ENCODE data around the gene PODXL2.
"Not testable (repeated sequence)": the region's sequence is repeated elsewhere in the genome, so short reads cannot be mapped to it uniquely, and the experiment has no call there.

The PODXL2 gene

GRCh38 chr3:127691489-127691888 is 62.5 kb downstream of the PODXL2 start:
- DNase-seq (ENCODE audit: low spot score), result no peak

- DNase-seq (ENCODE audit: low spot score), result no peak
Measured at GRCh38 chr3:127691974-127692373, 63.0 kb downstream of the PODXL2 start.

- no peak for DNase-seq (ENCODE audit: low spot score)
Measured at GRCh38 chr3:127692501-127693335, 63.7 kb downstream of the PODXL2 start.

- DNase-seq (ENCODE audit: low spot score), result no peak
Measured at GRCh38 chr3:127693336-127693843, 64.4 kb downstream of the PODXL2 start.

DNA sequence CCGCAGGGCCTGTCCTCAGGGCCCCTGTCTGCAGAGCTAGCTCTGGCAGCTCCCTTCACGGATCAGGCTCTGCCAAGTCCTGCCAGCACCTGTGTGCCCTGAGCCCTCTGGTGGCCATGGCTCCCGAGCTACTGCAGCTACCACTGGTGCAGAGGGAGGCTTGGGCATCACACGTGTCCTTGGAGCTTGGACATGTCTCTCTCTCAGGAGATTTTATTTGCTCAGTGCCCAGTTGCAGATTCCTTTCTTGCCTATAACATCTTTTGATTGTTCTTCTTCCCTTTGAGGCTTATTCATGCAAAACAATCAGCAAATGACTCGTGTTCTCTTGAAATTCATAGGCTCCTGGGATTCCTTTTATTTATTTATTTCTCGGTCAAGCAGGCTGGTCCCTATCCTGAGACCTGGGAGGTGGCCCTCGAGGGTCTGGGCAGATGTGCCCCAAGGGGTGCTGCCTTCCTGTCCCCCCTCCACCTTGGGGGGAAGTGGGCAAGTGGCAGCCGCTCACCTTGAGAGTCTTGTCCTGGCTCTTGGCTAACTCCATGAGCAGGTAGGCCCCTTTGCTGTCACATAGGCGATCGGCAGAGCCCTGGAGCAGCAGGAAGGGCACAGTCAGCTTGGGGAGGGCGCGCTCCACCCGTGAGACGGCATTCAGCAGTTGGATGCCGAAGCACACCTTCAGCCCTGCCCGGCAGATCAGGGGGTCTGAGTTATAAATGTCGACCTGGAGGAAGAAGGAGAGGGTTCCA is 65.7 kb downstream of the PODXL2 start:
- peak; percentile 47 for DNase-seq (ENCODE audit: low spot score)

DNA sequence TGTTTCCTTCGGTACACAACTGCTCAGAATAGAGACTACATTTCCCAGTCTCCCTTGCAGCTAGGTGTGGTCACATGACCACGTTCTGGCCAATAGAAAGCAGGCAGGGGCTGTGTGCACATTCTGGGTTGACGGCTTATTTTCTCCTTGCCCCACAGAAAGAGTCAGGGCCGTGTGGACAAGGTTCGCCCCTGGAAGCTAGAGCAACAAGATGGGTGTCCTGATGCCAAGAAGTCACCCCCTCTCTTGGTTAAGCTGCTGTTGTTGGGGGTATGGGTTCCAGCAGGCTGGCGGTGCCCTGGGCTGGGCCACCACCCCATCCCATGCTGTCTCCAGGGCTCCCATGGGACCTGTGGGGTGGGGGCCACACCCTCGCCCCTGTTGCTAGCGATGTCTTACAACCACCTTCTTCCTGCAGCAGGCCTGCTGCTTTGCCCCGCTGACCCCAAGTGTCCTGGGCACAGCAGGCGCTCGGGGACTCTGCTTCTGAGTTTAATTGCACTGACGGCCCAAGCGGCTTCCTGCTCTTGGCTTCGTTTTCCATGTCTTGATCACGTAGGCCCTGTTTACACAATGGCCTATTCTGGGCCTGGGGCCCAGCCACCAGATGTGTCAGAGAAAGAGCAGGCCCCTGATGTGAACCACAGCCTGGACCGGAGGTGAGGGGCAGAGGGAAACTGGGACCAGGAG is 68.7 kb downstream of the PODXL2 start:
- peak; percentile 37 for DNase-seq (ENCODE audit: low spot score)

DNA sequence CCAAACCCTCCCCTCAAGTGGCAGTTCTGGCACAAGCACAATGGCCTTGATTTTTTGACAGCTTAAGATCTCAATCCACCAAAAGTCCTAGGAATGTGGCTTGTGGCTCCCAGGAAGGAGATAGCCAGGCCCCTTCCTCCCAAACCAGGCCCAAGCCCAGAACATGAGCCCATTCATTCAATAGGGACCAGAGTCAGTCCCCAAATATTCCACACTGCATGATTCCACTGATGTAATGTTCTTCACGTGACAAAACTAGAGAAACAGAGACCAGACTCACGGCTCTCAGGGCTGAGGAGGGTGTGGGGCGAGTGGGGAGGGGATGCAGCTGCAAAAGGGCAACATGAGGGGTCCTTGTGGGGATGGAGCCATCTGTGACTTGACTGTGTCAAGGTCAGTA is 69.3 kb downstream of the PODXL2 start:
- no peak for DNase-seq (ENCODE audit: low spot score)

GRCh38 chr3:127698691-127699415 is 69.9 kb downstream of the PODXL2 start:
- DNase-seq (ENCODE audit: low spot score), result no peak

DNA sequence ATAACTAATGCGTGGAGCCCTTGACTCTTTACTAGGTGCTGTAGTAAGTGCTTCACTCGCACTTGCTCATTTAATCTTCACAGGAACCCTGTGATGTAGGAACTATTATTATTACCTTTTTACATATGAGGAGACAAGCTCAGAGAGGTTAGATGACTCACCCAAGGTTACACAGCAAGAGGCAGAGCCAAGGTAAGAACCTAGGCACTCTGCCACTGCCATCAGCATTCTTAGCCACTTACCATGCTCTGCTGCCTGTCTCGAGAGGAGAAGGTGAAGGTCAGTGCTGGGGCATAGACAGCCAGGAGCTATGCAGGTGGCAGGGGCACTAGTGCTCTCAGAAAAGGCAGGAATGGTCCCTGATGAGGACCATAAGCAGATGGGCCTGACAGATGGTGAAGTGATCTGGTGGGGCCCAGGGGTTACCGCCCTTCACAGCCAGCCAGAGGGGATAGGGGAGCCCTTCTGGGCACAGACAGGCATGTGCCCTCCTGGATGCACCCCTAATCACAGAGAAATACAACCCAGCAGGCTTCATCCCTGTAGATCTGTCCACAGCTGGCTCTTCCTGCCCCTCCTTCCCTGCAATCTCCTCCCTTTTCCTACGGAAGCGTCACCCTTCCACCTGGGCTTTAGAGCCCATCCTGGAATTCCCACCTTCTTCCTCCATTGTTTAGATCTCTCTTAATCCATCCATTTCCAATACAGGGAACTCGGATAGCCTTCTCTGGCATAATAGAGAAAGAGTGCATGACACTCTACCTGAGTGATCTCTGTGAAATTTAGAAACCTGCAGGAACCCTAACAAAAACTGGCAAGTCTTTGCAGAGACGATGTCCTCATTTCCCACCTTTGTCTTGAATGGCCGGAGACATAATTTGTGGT is 70.7 kb downstream of the PODXL2 start:
- DNase-seq (ENCODE audit: low spot score), result no peak

- DNase-seq (ENCODE audit: low spot score), result no peak
Measured at GRCh38 chr3:127700406-127700805, 71.4 kb downstream of the PODXL2 start.

DNA sequence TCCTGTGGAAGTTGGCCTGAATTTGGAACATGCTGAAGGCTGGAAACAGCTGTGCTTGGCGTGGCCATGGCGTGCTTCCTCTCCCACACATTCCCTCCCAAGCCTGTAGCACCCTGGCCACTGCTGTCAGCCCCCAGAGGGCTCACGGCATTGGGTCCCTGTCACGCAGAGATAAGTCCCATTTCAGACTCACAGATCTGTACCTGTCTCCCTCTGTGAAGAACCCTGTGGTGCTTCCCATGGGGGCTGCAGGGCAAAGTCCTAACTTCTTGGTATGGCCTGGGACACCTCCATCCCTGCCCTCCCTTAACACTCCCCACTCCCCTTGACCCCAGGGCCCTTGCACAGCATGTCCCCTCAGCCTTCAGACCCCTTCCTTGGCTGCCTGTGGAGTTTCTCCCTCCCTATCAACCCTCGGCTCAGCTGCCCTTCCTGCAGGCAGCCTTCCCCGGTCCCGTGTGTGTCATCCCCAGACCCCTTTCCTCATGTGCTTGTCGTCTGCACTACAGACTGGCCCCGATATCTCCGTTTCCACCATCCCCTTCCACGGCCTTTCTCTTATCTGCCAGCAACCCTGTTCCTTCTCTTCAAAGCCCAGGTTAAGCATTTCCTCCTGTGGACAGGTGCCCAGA is 72.4 kb downstream of the PODXL2 start:
- DNase-seq (ENCODE audit: low spot score), result no peak

DNA sequence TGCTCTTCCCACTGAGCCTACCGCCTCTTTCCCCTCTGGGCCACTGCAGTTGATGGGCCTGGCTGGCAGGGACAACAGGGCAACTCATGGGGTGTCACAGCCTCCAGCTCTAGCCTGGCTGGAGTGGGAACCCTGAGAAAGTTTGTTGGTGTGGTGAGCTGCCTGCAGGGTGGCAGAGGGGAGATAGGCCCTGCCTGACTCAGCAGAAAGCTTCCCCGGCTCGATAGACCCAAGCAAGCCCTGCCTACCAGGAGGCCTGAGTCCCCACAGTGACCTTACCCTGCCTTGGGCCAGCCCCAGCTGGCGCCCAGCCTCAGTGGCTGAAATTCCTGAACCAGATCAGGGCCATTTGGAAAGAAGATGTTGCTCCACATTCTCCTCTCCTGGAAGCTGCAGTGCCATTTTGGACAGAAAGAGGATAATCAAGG is 73.2 kb downstream of the PODXL2 start:
- no peak for DNase-seq (ENCODE audit: low spot score)

- not testable (repeated sequence) for DNase-seq (ENCODE audit: low spot score)
Measured at GRCh38 chr3:127704840-127705239, 75.9 kb downstream of the PODXL2 start.

GRCh38 chr3:127706312-127706711 is 77.3 kb downstream of the PODXL2 start:
- DNase-seq (ENCODE audit: low spot score), result no peak

DNA sequence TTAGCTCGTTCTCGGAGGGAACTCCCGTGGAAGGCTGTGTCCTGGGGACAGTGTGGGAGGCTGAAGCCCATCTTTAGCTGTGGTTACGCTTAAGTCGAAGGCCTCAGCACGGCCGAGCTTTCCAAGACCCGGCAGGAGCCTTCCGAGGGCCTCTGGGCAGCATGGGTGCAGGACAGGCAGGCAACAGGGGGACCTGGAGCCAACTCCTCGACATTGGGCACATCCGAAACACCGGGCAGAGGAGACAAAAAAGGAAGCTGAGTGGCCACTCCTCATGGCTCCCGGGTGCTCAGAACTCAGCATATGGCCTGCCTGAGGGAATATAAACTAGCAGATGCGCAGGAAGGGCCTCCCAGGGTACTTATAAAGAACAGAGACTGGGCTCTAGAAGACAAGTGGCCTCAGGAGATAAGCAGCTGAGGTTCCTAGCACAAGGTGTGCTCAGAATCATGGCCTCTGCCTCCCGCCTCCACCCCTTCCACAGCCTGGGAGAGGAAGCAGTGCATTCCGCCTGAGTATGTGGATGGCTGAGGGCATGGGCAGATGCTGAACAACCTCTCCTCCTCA is 77.9 kb downstream of the PODXL2 start:
- DNase-seq (ENCODE audit: low spot score), result no peak

DNA sequence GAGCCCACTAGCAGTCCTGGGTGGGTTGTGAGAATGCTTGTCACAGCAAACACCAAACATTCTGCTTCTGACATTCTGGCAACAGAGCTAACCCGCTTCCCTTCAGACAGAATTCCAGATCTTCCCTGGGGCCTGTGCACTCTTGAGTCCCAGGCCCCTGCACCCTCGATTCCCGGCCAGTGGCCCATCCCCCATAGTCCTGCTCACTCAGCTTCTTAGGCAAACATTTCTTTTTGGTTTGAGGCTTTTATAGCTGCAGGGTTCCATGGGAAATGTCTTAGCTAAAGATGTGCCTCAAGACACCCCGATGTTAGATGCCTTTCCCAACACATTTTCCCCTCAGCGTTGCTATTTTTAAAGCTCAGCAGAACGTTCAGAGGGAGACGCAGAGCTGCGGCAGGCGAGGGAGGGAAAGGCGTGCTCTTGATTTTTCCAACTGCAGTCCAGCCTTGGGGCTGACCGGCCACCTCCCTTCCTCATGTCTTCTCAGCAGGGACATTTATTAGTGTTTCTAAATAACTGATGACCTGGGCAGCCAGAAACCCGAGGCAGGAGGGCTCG is 78.9 kb downstream of the PODXL2 start:
- DNase-seq (ENCODE audit: low spot score), result no peak

DNA sequence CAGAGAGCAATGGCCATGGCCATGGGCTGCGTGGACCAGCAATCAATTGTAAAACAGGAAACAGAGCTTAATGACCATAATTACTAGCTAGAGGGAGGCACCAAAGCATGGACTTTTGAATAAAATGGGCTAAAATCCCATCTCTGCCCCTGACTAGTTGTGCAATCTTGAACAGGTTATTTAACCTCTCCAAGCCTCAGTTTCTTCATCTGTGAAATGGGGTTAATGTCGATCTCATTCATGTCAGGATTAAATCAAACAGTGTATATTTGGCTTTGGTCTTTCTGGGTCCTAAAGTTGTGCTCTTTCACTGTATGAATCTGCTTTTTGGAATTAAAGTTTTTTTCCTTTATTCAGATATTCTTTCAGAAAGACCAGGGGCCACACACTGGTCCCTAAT is 79.9 kb downstream of the PODXL2 start:
- DNase-seq (ENCODE audit: low spot score), result no peak

DNA sequence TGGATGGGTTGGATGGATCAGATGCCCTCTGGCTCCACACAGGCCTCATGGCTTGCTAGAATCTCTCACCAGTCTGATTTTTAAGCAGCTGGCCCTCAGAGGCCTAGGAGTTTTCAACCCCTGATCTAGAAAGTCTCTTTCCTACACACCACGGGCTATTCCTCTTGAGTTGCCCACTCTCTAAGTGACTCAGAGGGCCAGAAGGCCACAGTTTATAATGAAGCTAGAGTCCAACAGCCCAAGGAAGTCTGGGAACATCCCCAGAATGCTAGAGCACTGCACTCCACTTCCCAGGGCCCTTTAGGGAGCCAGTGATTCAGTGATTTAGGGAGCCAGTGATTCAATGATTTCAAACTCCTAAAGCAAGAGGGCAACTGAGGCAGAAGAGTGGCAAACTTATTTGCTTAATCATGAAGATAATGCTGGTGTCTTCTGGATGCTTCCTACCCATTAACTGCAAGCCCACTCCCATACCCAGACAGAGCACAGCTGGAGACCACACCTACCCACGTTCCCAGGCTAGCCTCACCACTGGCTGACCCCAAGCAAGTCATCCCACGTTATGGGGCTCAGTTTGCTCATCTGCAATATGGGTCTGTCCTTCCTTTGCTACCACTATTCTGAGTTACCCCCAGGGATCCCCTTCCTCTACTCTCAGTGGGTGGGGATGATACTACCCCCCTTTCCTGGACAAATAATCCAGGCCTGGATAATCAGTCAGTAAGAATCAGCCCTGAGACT is 80.5 kb downstream of the PODXL2 start:
- DNase-seq (ENCODE audit: low spot score), result no peak
